Measurements from ENCODE around the gene KLK3.

DNA sequence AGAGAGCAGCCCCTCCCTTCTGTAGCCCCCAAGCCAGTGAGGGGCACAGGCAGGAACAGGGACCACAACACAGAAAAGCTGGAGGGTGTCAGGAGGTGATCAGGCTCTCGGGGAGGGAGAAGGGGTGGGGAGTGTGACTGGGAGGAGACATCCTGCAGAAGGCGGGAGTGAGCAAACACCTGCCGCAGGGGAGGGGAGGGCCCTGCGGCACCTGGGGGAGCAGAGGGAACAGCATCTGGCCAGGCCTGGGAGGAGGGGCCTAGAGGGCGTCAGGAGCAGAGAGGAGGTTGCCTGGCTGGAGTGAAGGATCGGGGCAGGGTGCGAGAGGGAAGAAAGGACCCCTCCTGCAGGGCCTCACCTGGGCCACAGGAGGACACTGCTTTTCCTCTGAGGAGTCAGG lies 4.2 kb downstream of the KLK3 start:
- TF ChIP-seq, protein P1, sequence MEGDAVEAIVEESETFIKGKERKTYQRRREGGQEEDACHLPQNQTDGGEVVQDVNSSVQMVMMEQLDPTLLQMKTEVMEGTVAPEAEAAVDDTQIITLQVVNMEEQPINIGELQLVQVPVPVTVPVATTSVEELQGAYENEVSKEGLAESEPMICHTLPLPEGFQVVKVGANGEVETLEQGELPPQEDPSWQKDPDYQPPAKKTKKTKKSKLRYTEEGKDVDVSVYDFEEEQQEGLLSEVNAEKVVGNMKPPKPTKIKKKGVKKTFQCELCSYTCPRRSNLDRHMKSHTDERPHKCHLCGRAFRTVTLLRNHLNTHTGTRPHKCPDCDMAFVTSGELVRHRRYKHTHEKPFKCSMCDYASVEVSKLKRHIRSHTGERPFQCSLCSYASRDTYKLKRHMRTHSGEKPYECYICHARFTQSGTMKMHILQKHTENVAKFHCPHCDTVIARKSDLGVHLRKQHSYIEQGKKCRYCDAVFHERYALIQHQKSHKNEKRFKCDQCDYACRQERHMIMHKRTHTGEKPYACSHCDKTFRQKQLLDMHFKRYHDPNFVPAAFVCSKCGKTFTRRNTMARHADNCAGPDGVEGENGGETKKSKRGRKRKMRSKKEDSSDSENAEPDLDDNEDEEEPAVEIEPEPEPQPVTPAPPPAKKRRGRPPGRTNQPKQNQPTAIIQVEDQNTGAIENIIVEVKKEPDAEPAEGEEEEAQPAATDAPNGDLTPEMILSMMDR (IDR thresholded peaks at IDR 0.05 in 4 of 5, conservative IDR thresholded peaks at IDR 0.05 in 1 of 5), result no peak
- TF ChIP-seq POLR2A (IDR thresholded peaks at IDR 0.05), result no peak
